GM23248 (cell line): ENCODE data around the gene NKAIN2. TPM values are rescaled to one million over a fixed set of nuclear protein-coding genes. Genes with fewer than 3 reads are reported as not detected.

Source experiments
- DNase-seq: peaks from one replicate; pipeline ENCODE4 v3.0.0-alpha.2; 2015
- H2AFZ ChIP-seq: fragments of 200-600 bp; sonication (generic); 2 replicates; pipeline ENCODE4 v1.6.1; 2016; ENCODE audit warnings: antibody characterized with exemption
- H3F3A ChIP-seq: fragments of 200-600 bp; sonication (generic); 2 replicates; pipeline ENCODE4 v1.6.1; 2016; ENCODE audit warnings: mild to moderate bottlenecking, antibody characterized with exemption, mixed run types; ENCODE audit not compliant: insufficient read depth
- H3K27ac ChIP-seq: fragments of 200-600 bp; sonication (generic); 2 replicates; pipeline ENCODE4 v1.5.1; 2016; ENCODE audit warnings: mild to moderate bottlenecking
- H3K27me3 ChIP-seq: fragments of 200-600 bp; sonication (generic); replicated peaks from 2 replicates; pipeline ENCODE4 v1.6.1; 2016; ENCODE audit warnings: mild to moderate bottlenecking; ENCODE audit not compliant: insufficient read depth
- H3K36me3 ChIP-seq: fragments of 200-600 bp; sonication (generic); 2 replicates; pipeline ENCODE4 v1.6.1; 2016; ENCODE audit warnings: low read depth, mild to moderate bottlenecking
- H3K4me1 ChIP-seq: fragments of 200-600 bp; sonication (generic); 2 replicates; pipeline ENCODE4 v1.6.1; 2016; ENCODE audit warnings: mild to moderate bottlenecking; ENCODE audit not compliant: insufficient read depth
- H3K4me2 ChIP-seq: fragments of 200-600 bp; sonication (generic); one replicate; pipeline ENCODE4 v1.6.1; 2016; ENCODE audit warnings: mild to moderate bottlenecking; ENCODE audit not compliant: unreplicated experiment
- H3K4me3 ChIP-seq: fragments of 200-600 bp; sonication (generic); 2 replicates; pipeline ENCODE4 v1.5.1; 2016; ENCODE audit warnings: mild to moderate bottlenecking
- H3K79me2 ChIP-seq: fragments of 200-600 bp; sonication (generic); 2 replicates; pipeline ENCODE4 v1.6.1; 2016; ENCODE audit warnings: mild to moderate bottlenecking; ENCODE audit not compliant: insufficient read depth
- H3K9ac ChIP-seq: fragments of 200-600 bp; sonication (generic); 2 replicates; pipeline ENCODE4 v1.6.1; 2016; ENCODE audit warnings: mild to moderate bottlenecking
- H3K9me2 ChIP-seq: fragments of 200-600 bp; sonication (generic); 2 replicates; pipeline ENCODE4 v1.6.1; 2016; ENCODE audit warnings: mixed run types, mild to moderate bottlenecking, moderate library complexity; ENCODE audit not compliant: insufficient read depth
- H3K9me3 ChIP-seq: fragments of 200-600 bp; sonication (generic); one replicate; pipeline ENCODE4 v1.6.1; 2017; ENCODE audit warnings: low read depth
- H4K20me1 ChIP-seq: fragments of 200-600 bp; sonication (generic); 2 replicates; pipeline ENCODE4 v1.6.0; 2016; ENCODE audit not compliant: insufficient read depth
- EZH2 ChIP-seq: fragments of 200-600 bp; sonication (generic); IDR thresholded peaks from 2 replicates; pipeline ENCODE4 v1.6.1; 2018; ENCODE audit warnings: antibody characterized with exemption, mild to moderate bottlenecking; ENCODE audit not compliant: insufficient read depth, poor library complexity, severe bottlenecking
- EZH2phosphoT487 ChIP-seq: fragments of 200-600 bp; sonication (generic); IDR thresholded peaks from 2 replicates; pipeline ENCODE4 v1.6.1; 2018; ENCODE audit warnings: antibody characterized with exemption, moderate library complexity, mild to moderate bottlenecking, low read depth; ENCODE audit not compliant: insufficient read depth
- WGBS, 2 experiments: methylation state at CpG; one replicate each; pipeline ENCODE4 v1.1.6; 2015 to 2017; ENCODE audit warnings: low lambda C conversion rate in 2 of 2, low coverage in 1 of 2; ENCODE audit errors: missing lambda C conversion rate in 2 of 2; 5-methylcytosine and 5-hydroxymethylcytosine counted together
- in situ Hi-C: fragments of 300-500 bp; cut with MboI; formaldehyde crosslinking; loops from 2 replicates; pipeline ENCODE4 v1.15.0; 2020
- polyA plus RNA-seq: library from polyadenylated mRNA; unstranded; fragments of >200 nt; fragmentation: Nextera tagmentation; extraction: Ambion mirVana; gene quantifications from 2 replicates; pipeline ENCODE4 v1.2.1, GENCODE V29; 2016
- total RNA-seq: library from RNA; depleted of rRNA; stranded (reverse); fragments of >200 nt; shearing (Covaris generic); gene quantifications from 2 replicates; pipeline ENCODE4 v1.2.3, GENCODE V29; 2014

NKAIN2 gene
- total and polyA plus RNA-seq, 2 experiments from 2014 or later: not detected

DNA sequence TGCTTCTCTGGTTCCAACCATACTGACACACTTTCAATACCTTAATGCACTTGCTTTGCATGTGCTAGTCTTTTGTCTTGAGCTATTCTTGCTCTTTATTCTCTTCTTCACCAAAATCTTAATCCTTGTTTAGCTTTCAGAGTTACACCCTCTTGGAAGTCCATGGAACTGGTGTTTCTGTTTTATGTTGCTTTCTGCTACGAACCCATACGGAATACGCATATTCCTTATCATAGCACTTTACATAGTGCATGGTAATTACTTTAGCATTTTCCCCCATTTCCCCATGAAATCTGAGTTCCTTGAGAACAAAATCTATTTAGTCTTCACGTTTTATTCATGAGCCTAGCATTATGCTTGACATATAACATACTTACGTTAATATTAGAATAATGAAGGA is 270.9 kb downstream of the NKAIN2 start:
- Histone ChIP-seq H3K79me2 (no peaks in the 10 kb centered on the region), H3K4me2 (no peak overlapping the region), H3F3A (no peaks in the 10 kb centered on the region), H3K36me3 (no peaks in the 10 kb centered on the region), H3K27ac (no peak overlapping the region), H3K9ac (no peak overlapping the region), H3K9me2 (no peaks in the 10 kb centered on the region), H3K27me3 (no peaks in the 10 kb centered on the region), H3K9me3 (no peaks in the 10 kb centered on the region), H4K20me1 (no peaks in the 10 kb centered on the region), H2AFZ (no peak overlapping the region), H3K4me3 (no peak overlapping the region), H3K4me1 (no peaks in the 10 kb centered on the region)
- WGBS, 2 experiments: 45 to 55% methylated on average over 5 of the region's 5 CpGs
- no peak for TF ChIP-seq EZH2
- TF ChIP-seq EZH2phosphoT487: no peak
- in situ Hi-C loops: no loop called here
- DNase-seq: no peak

DNA sequence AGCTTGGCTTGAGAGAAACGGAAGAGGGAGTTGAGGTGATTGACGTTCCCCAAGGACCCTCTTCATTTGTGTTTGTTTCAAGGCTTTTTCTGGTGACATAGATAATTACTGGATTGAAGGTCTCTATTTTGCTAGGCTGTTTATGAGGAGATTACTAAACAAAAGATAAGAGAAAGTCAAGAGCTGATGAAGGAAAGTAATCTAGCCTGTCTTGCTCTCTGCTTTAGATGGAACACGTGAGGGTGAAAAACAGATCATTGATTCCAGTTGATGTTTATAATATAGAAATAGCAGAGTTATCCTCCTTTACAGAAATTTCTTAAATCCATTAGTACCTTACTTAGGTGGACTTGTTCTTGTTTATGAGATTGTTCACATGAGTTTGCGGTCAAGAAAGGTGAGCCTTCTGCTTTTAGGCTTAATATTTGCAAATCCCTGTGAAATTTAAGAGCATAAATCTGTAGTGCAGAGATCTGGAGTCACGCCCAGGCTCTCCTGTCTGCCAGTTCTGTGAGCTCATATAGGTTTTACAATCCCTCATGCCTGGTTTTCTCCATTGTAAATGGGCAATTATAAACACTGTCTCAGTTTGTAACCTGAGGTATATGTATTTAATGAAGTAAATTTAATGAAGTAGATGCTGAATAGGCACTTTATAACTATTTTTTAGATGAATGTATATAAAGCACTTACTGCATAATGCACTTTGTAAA is 272.8 kb downstream of the NKAIN2 start:
- no peak overlapping the region for H2AFZ ChIP-seq
- H3K9me3 ChIP-seq: no peaks in the 10 kb centered on the region
- no peaks in the 10 kb centered on the region for H3K27me3 ChIP-seq
- no peak overlapping the region for H3K9ac ChIP-seq
- WGBS, 2 experiments: 8 to 12% methylated on average over 5 of the region's 5 CpGs
- no peak overlapping the region for H3K27ac ChIP-seq
- H3K4me2 ChIP-seq: no peak overlapping the region
- DNase-seq: no peak
- in situ Hi-C loops: no loop called here
- no peaks in the 10 kb centered on the region for H3K79me2 ChIP-seq
- no peaks in the 10 kb centered on the region for H3K9me2 ChIP-seq
- no peaks in the 10 kb centered on the region for H3F3A ChIP-seq
- no peaks in the 10 kb centered on the region for H3K36me3 ChIP-seq
- no peaks in the 10 kb centered on the region for H4K20me1 ChIP-seq
- no peak overlapping the region for H3K4me3 ChIP-seq
- TF ChIP-seq EZH2phosphoT487: no peak
- TF ChIP-seq EZH2: no peak
- H3K4me1 ChIP-seq: no peaks in the 10 kb centered on the region

DNA sequence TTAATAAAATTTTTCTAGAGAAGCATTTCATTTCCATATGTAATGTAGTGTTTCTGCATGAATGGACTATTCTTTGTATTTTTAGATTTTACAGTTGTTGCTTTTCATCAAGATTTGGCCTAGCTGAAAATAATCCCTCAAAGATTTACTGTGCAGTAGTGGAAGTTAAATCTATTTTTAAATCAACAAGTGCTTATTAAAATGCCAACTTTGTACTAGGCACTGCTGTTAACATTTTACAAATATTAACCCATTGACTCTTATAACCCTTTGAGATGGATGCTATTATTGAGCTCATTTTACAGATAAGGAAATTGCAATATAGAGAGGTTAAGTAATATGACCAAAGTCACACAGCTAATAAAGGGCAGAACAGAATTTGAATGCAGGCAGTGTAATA is 274.5 kb downstream of the NKAIN2 start:
- DNase-seq: no peak
- Histone ChIP-seq H3K79me2 (no peaks in the 10 kb centered on the region), H3K4me3 (no peak overlapping the region), H3K27ac (no peak overlapping the region), H3K9me2 (no peaks in the 10 kb centered on the region), H3K4me2 (no peak overlapping the region), H3F3A (no peaks in the 10 kb centered on the region), H3K9me3 (no peaks in the 10 kb centered on the region), H3K9ac (no peak overlapping the region), H4K20me1 (no peaks in the 10 kb centered on the region), H2AFZ (no peak overlapping the region), H3K4me1 (no peaks in the 10 kb centered on the region), H3K36me3 (no peaks in the 10 kb centered on the region), H3K27me3 (no peaks in the 10 kb centered on the region)
- no peak for TF ChIP-seq EZH2phosphoT487
- in situ Hi-C loops: no loop called here

DNA sequence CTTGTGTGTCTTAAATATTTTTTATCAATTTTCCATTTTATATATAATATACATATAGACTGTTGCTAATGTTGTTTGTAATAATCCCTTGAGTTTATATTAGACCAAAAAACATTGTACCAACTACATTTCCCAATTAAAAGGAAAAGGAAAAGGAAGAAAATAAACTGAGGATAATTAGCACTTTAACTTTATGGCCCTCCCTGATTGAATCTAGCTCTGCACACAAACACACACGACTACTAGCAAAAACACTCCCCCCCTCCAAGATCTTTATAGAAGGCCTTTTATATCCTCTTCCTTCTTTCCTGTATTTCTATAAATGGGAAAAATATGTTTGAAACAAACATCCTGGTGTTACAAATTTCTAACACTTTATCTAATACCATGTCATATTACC is 276.8 kb downstream of the NKAIN2 start:
- TF ChIP-seq EZH2phosphoT487: no peak
- in situ Hi-C loops: no loop called here

DNA sequence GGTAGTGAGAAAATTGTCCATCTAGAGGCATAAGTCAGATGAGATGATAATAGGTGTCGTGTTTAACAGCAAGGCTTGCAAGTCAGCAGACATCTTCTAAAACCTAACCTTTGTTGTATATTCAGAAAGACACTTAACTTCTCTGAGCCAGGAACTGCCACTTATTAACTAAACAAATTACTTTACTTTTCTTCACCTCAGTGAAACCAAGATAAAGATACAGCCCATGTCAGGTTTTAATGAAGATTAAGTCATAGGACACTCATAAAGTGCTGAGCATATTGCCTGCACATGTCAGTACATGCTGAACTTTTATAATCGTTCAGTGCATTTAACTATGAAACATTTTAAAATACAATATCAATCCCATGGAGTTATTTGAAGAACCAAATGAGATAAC is 286.8 kb downstream of the NKAIN2 start:
- no peak overlapping the region for H3K9ac ChIP-seq
- H3F3A ChIP-seq: no peaks in the 10 kb centered on the region
- in situ Hi-C loops: no loop called here
- 2 to 4% methylated on average over 2 of the region's 2 CpGs for WGBS, 2 experiments
- H3K4me3 ChIP-seq: no peak overlapping the region
- no peaks in the 10 kb centered on the region for H3K4me1 ChIP-seq
- no peak for DNase-seq
- H4K20me1 ChIP-seq: no peaks in the 10 kb centered on the region
- no peak for TF ChIP-seq EZH2phosphoT487
- TF ChIP-seq EZH2: no peak
- no peaks in the 10 kb centered on the region for H3K79me2 ChIP-seq
- H3K9me3 ChIP-seq: no peaks in the 10 kb centered on the region
- no peak overlapping the region for H3K27ac ChIP-seq
- no peaks in the 10 kb centered on the region for H3K9me2 ChIP-seq
- H3K36me3 ChIP-seq: no peaks in the 10 kb centered on the region
- H2AFZ ChIP-seq: no peak overlapping the region
- H3K27me3 ChIP-seq: no peaks in the 10 kb centered on the region
- H3K4me2 ChIP-seq: no peak overlapping the region

More for the DNA sequence above, 276.8 kb downstream of the NKAIN2 start:
- H3K36me3 ChIP-seq: no peaks in the 10 kb centered on the region
- H3K4me3 ChIP-seq: no peak overlapping the region
- no peaks in the 10 kb centered on the region for H3F3A ChIP-seq
- no peaks in the 10 kb centered on the region for H3K9me2 ChIP-seq
- H3K4me2 ChIP-seq: no peak overlapping the region
- WGBS, 2 experiments: 5 to 11% methylated on average over 1 of the region's 1 CpG
- no peaks in the 10 kb centered on the region for H3K79me2 ChIP-seq
- H2AFZ ChIP-seq: no peak overlapping the region
- no peak overlapping the region for H3K27ac ChIP-seq
- no peaks in the 10 kb centered on the region for H3K27me3 ChIP-seq
- H3K9me3 ChIP-seq: no peaks in the 10 kb centered on the region
- no peak overlapping the region for H3K9ac ChIP-seq
- H4K20me1 ChIP-seq: no peaks in the 10 kb centered on the region
- no peaks in the 10 kb centered on the region for H3K4me1 ChIP-seq
- no peak for DNase-seq
